K562 (cell line): ENCODE results near the gene SMC6. TPM values are rescaled to one million over a fixed set of nuclear protein-coding genes. Genes with fewer than 3 reads are reported as not detected.

Source experiments
- ATAC-seq: fragments of 200-7000 bp; cut with Tn5 transposase; 3 replicates; pipeline ENCODE4 v1.9.1; 2020; ENCODE audit warnings: moderate library complexity
- BruUV-seq: library from RNA; stranded (reverse); fragments of 400-500 nt; replicated peaks from 2 replicates; lab custom pipeline; 2021; lab: Mats Ljungman, UMichigan
- CTCF ChIA-PET: fragments of 300-600 bp; formaldehyde crosslinking; extraction: SDS; loops from one replicate; lab custom pipeline; 2021; ENCODE audit warnings: low intra/inter-chr PET ratio; lab: Yijun Ruan, JAX
- POLR2A ChIA-PET: fragments of 300-600, 350-650 bp; sonication (Branson Sonifier 250); formaldehyde crosslinking; extraction: SDS; loops from one replicate; lab custom pipeline; 2021; ENCODE audit warnings: antibody characterized with exemption, inconsistent platforms; lab: Yijun Ruan, JAX
- DNase-seq, 4 experiments: peaks; one replicate each; pipeline versions ENCODE4 v3.0.0 to v3.0.0-alpha.2; 2011 to 2018; ENCODE audit warnings: low spot score in 3 of 4, mixed read lengths in 3 of 4; ENCODE audit errors: extremely low read depth in 1 of 4
- FAIRE-seq: peaks from 2 replicates; lab custom pipeline; 2011; peaks lifted over from hg19 to GRCh38; lab: Jason Lieb, UNC
- H2AFZ ChIP-seq: 2 replicates; pipeline ENCODE4 v1.6.0; 2011; ENCODE audit warnings: low read depth, low read length, control low read depth, inconsistent platforms
- H3K27ac ChIP-seq: fragments of 200-600 bp; 3 replicates; pipeline ENCODE4 v1.8.0; 2011; ENCODE audit warnings: low read depth, mild to moderate bottlenecking, control low read depth, inconsistent platforms, low read length, moderate library complexity, mixed read lengths; ENCODE audit errors: extremely low read depth
- H3K27me3 ChIP-seq, 2 experiments: fragments of 300-600 bp in 1 of 2; 2 replicates in 1 of 2; 3 replicates in 1 of 2; pipeline versions ENCODE4 v1.6.0 to v1.8.0; 2011; ENCODE audit warnings: inconsistent platforms in 2 of 2, low read length in 2 of 2, mild to moderate bottlenecking in 1 of 2, mixed read lengths in 1 of 2, moderate library complexity in 1 of 2; ENCODE audit not compliant: control insufficient read depth in 2 of 2, insufficient read depth in 2 of 2
- H3K36me3 ChIP-seq: fragments of 300-600 bp; 3 replicates; pipeline ENCODE4 v1.8.0; 2011; ENCODE audit warnings: mild to moderate bottlenecking, low read length, inconsistent platforms; ENCODE audit not compliant: control insufficient read depth, insufficient read depth
- H3K4me1 ChIP-seq, 2 experiments: fragments of 200-600 bp in 1 of 2; replicated peaks in 1 of 2; 2 replicates in 1 of 2; 3 replicates in 1 of 2; pipeline versions ENCODE4 v1.5.1 to v1.8.0; 2011; ENCODE audit warnings: inconsistent platforms in 2 of 2, low read length in 2 of 2, mild to moderate bottlenecking in 1 of 2, mixed read lengths in 1 of 2, moderate library complexity in 1 of 2; ENCODE audit not compliant: control insufficient read depth in 2 of 2, insufficient read depth in 2 of 2
- H3K4me2 ChIP-seq: 2 replicates; pipeline ENCODE4 v1.6.1; 2011; ENCODE audit warnings: low read length, control low read depth, inconsistent platforms, mixed read lengths; ENCODE audit not compliant: insufficient read depth
- H3K4me3 ChIP-seq: fragments of 200-600 bp; sonication (generic), shearing (Covaris generic); 2 replicates; pipeline ENCODE4 v1.5.1; 2016; ENCODE audit warnings: control low read depth, inconsistent platforms
- H3K79me2 ChIP-seq: fragments of 200-600 bp; 3 replicates; pipeline ENCODE4 v1.8.0; 2011; ENCODE audit warnings: low read length, inconsistent platforms; ENCODE audit not compliant: control insufficient read depth, insufficient read depth
- H3K9ac ChIP-seq, 2 experiments: 2 replicates each; pipeline versions ENCODE4 v1.6.0 to v1.6.1; 2011; ENCODE audit warnings: low read depth in 2 of 2, low read length in 2 of 2, control low read depth in 1 of 2, inconsistent platforms in 1 of 2, mild to moderate bottlenecking in 1 of 2, mixed read lengths in 1 of 2; ENCODE audit not compliant: insufficient read depth in 1 of 2
- H3K9me1 ChIP-seq: one replicate; pipeline ENCODE4 v1.6.0; 2011; ENCODE audit warnings: inconsistent platforms, mild to moderate bottlenecking, low read length, moderate library complexity; ENCODE audit not compliant: control insufficient read depth, insufficient read depth
- H3K9me3 ChIP-seq: replicated peaks from 2 replicates; pipeline ENCODE4 v1.5.1; 2011; ENCODE audit warnings: low read depth, low read length, inconsistent platforms; ENCODE audit not compliant: control insufficient read depth, insufficient read depth
- H4K20me1 ChIP-seq: replicated peaks from 2 replicates; pipeline ENCODE4 v1.6.1; 2011; ENCODE audit warnings: low read length, inconsistent platforms, mixed read lengths; ENCODE audit not compliant: control insufficient read depth, insufficient read depth
- CTBP1 ChIP-seq: fragments of 450-650 bp; IDR thresholded peaks from 2 replicates; pipeline ENCODE4 v1.6.1; 2016; ENCODE audit warnings: borderline replicate concordance
- TEAD4 ChIP-seq, 2 experiments: sonication (generic) in 1 of 2; formaldehyde crosslinking in 1 of 2; IDR thresholded peaks; 2 replicates each; pipeline versions ENCODE4 v1.6.1 to v1.8.0; 2012 to 2022; ENCODE audit warnings: borderline replicate concordance in 1 of 2, inconsistent platforms in 1 of 2, low read length in 1 of 2, mild to moderate bottlenecking in 1 of 2, missing genetic modification reagents in 1 of 2
- ZNF408 ChIP-seq: fragments of 250-450 bp; sonication (Bioruptor Pico); IDR thresholded peaks from 2 replicates; pipeline ENCODE4 v1.4.0; 2020; ENCODE audit warnings: low read depth, mild to moderate bottlenecking, moderate library complexity
- ZNF507 ChIP-seq: conservative IDR thresholded peaks from 2 replicates; pipeline ENCODE4 v1.6.1; 2017; ENCODE audit warnings: missing genetic modification characterization, missing compliant biosample characterization
- WGBS: fragments of 100-300 bp; shearing (Covaris generic); methylation state at CpG from one replicate; pipeline ENCODE4 v1.1.6; 2016; ENCODE audit warnings: low coverage, mixed read lengths; ENCODE audit not compliant: insufficient coverage; ENCODE audit errors: missing lambda C conversion rate; 5-methylcytosine and 5-hydroxymethylcytosine counted together
- in situ Hi-C: fragments of 300-500 bp; cut with MboI; formaldehyde crosslinking; loops from 4 replicates; pipeline ENCODE4 v1.15.0; 2018; ENCODE audit warnings: inconsistent platforms, mixed read lengths
- intact Hi-C: fragments of 100-400 bp; cut with micrococcal nuclease; formaldehyde crosslinking; loops from 2 replicates; pipeline ENCODE4 v1.14.2; 2022
- polyA plus RNA-seq, 8 experiments: library from polyadenylated mRNA; depleted of rRNA in 4 of 8; stranded (reverse) in 5 of 8; unstranded in 3 of 8; fragments of >200 nt; fragmentation: Nextera tagmentation in 2 of 8; fragmentation: Illumina TruSeq in 1 of 8; extraction: Ambion mirVana in 2 of 8; extraction: Trizol in 1 of 8; gene quantifications; 2 replicates each; pipeline versions ENCODE4 v1.2.1 to v1.2.3, GENCODE V29; 2011 to 2014; ENCODE audit warnings: inconsistent platforms in 1 of 8, missing spikeins in 1 of 8
- total RNA-seq, 7 experiments: library from RNA; depleted of rRNA in 6 of 7; stranded (reverse); fragments of >200 nt in 6 of 7; fragmentation: Illumina TruSeq in 2 of 7; extraction: Trizol in 2 of 7; gene quantifications; 2 replicates each; pipeline versions ENCODE4 v1.2.1 to v1.2.3, GENCODE V29; 2011 to 2021; ENCODE audit warnings: low replicate concordance in 1 of 7
- TF ChIP-seq, protein P1 (sequence below): IDR thresholded peaks from 2 replicates; pipeline ENCODE4 v1.6.1; 2016; ENCODE audit warnings: missing genetic modification characterization, missing compliant biosample characterization

SMC6 gene
- total and polyA plus RNA-seq, 9 of the 15 experiments (the other 6 are each of a cell fraction or from before 2014, with no cell fraction given) = 14.2 to 75.9 (median 47.7) TPM

- TF ChIP-seq ZNF507 (tag) (peak; percentile 35; the same call in 1 of the 2 replicates), CTBP1 (no peak), TEAD4 (IDR thresholded peaks at IDR 0.05; ENCODE audit: low read length) (no peak), TEAD4 (CRISPR knock-in tag; IDR thresholded peaks at IDR 0.05; ENCODE audit: borderline replicate concordance) (no peak)
- Histone ChIP-seq H3K9me1 (no peaks in the 10 kb centered on the region), H2AFZ (no peak overlapping the region), H3K4me2 (no peak overlapping the region), H3K27ac (no peak overlapping the region), H3K79me2 (no peaks in the 10 kb centered on the region), H3K27me3 (no peaks in the 10 kb centered on the region), H3K9me3 (no peaks in the 10 kb centered on the region), H3K36me3 (peaks cover 61% of the 10 kb centered on the region), H3K4me3 (no peak overlapping the region), H3K9ac (no peak overlapping the region), H3K4me1 (no peaks in the 10 kb centered on the region), H4K20me1 (no peaks in the 10 kb centered on the region; the same call in 1 of the 2 replicates)
- ATAC-seq (no peak), FAIRE-seq (no peak), DNase-seq (no peak)
- intact Hi-C loops (loop anchor here (5.0 to 10.0 kb wide), 2 partner anchors 370 to 898 kb away; no protein-coding TSS in a partner anchor), in situ Hi-C loops (loop anchor here (10.0 kb wide), 2 partner anchors 200 to 900 kb away; no protein-coding TSS in a partner anchor)
- POLR2A ChIA-PET = no interaction called here
- BruUV-seq = no TSS peak
- CTCF ChIA-PET = no interaction called here
Observed at GRCh38 chr2:17674817-17675216, 78.8 kb downstream of the SMC6 start.

DNA sequence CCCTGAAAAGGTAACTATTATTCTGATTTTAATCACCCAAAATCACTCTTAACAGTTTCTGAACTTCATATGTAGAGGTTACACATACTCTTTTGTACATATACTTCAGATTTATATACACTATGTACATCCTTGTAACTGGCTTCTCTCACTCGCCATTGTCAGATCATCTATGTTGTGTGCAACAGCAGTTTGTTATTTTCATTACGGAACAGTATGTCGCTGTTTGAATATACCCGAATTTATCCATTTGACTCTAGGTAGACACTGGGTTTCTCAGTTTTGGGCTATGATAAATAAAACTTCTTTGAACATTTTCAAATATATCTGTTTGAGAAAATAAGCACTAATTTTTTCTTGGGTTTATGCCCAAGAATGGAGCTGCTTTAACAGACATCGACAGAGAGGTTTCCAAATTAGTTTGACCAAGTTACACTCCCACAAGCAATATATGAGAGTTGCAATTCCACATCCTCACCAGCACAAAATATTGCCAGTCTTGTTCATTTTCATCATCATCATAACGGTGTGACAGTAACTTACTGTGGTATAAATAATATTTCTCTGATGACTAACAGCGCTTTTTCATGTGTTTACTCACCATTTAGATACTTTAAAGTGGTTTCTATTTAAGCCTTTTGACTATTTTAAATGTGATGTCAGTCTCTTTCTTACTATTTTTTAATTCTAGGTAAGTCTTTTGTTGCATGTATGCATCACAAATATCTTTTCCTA lies 80.9 kb downstream of the SMC6 start:
- H3K4me3 ChIP-seq = no peak overlapping the region
- H3K27me3 ChIP-seq = no peaks in the 10 kb centered on the region
- ATAC-seq (peak; percentile 70), FAIRE-seq (no peak), DNase-seq (no peak)
- CTCF ChIA-PET = interaction anchor here (0.6 kb wide), 1 partner anchor 9 kb away, joined by 3 read pairs; no protein-coding TSS in a partner anchor
- in situ Hi-C loops (loop anchor here (10.0 kb wide), 2 partner anchors 198 to 898 kb away; no protein-coding TSS in a partner anchor), intact Hi-C loops (loop anchor here (5.0 to 10.0 kb wide), 2 partner anchors 368 to 895 kb away; no protein-coding TSS in a partner anchor)
- H2AFZ ChIP-seq = no peak overlapping the region
- BruUV-seq = no TSS peak
- H4K20me1 ChIP-seq = no peaks in the 10 kb centered on the region; the same call in 1 of the 2 replicates
- WGBS = 77% methylated on average over 7 of the region's 7 CpGs
- POLR2A ChIA-PET = no interaction called here
- no peaks in the 10 kb centered on the region for H3K9me1 ChIP-seq
- no peaks in the 10 kb centered on the region for H3K4me1 ChIP-seq
- no peaks in the 10 kb centered on the region for H3K79me2 ChIP-seq
- TF ChIP-seq ZNF408 = no peak
- TF ChIP-seq, protein P1, sequence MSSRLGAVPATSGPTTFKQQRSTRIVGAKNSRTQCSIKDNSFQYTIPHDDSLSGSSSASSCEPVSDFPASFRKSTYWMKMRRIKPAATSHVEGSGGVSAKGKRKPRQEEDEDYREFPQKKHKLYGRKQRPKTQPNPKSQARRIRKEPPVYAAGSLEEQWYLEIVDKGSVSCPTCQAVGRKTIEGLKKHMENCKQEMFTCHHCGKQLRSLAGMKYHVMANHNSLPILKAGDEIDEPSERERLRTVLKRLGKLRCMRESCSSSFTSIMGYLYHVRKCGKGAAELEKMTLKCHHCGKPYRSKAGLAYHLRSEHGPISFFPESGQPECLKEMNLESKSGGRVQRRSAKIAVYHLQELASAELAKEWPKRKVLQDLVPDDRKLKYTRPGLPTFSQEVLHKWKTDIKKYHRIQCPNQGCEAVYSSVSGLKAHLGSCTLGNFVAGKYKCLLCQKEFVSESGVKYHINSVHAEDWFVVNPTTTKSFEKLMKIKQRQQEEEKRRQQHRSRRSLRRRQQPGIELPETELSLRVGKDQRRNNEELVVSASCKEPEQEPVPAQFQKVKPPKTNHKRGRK (tag) = no peak
- no peak overlapping the region for H3K9ac ChIP-seq
- H3K4me2 ChIP-seq = no peak overlapping the region
- peaks cover 63% of the 10 kb centered on the region for H3K36me3 ChIP-seq
- no peaks in the 10 kb centered on the region for H3K9me3 ChIP-seq
- no peak overlapping the region for H3K27ac ChIP-seq
